Measurements from ENCODE around the gene FBXO31.

FBXO31 gene

GRCh38 chr16:87345726-87346424 lies 37.7 kb downstream of the FBXO31 start:
- Histone ChIP-seq H3K4me3 (ENCODE audit: low read length) (no peak overlapping the region), H3K4me1 (ENCODE audit: low read length) (no peaks in the 10 kb centered on the region), H4K20me1 (ENCODE audit: insufficient read depth, low read length) (no peaks in the 10 kb centered on the region; the same call in none of the 2 replicates), H3K27me3 (ENCODE audit: low read depth, low read length) (no peaks in the 10 kb centered on the region), H3K9ac (ENCODE audit: low read length) (no peak overlapping the region), H2AFZ (ENCODE audit: low read depth, low read length) (no peak overlapping the region), H3K27ac (ENCODE audit: low read length) (no peak overlapping the region), H3K79me2 (ENCODE audit: low read length) (no peaks in the 10 kb centered on the region), H3K4me2 (ENCODE audit: low read length) (no peak overlapping the region), H3K9me3 (ENCODE audit: insufficient read depth, low read length) (no peaks in the 10 kb centered on the region), H3K36me3 (replicated peaks; ENCODE audit: low read depth, low read length) (peaks cover 3% of the 10 kb centered on the region)
- TF ChIP-seq EZH2phosphoT487 (IDR thresholded peaks at IDR 0.05; ENCODE audit: low read depth) (no peak), CTCF (IDR thresholded peaks at IDR 0.05; ENCODE audit: low read depth, low read length) (no peak)

- Histone ChIP-seq H2AFZ (ENCODE audit: low read depth, low read length) (no peak overlapping the region), H3K4me3 (ENCODE audit: low read length) (no peak overlapping the region), H3K79me2 (ENCODE audit: low read length) (no peaks in the 10 kb centered on the region), H3K9ac (ENCODE audit: low read length) (no peak overlapping the region), H3K4me2 (ENCODE audit: low read length) (no peak overlapping the region), H3K9me3 (ENCODE audit: insufficient read depth, low read length) (no peaks in the 10 kb centered on the region), H3K4me1 (ENCODE audit: low read length) (no peaks in the 10 kb centered on the region), H3K27me3 (ENCODE audit: low read depth, low read length) (no peaks in the 10 kb centered on the region), H3K27ac (ENCODE audit: low read length) (no peak overlapping the region), H3K36me3 (replicated peaks; ENCODE audit: low read depth, low read length) (peaks cover 3% of the 10 kb centered on the region), H4K20me1 (ENCODE audit: insufficient read depth, low read length) (no peaks in the 10 kb centered on the region; the same call in 1 of the 2 replicates)
- no peak for TF ChIP-seq CTCF (IDR thresholded peaks at IDR 0.05; ENCODE audit: low read depth, low read length)
- no peak for TF ChIP-seq EZH2phosphoT487 (IDR thresholded peaks at IDR 0.05; ENCODE audit: low read depth)
Measured at GRCh38 chr16:87344931-87345631, 38.5 kb downstream of the FBXO31 start.

GRCh38 chr16:87344165-87344930 lies 39.2 kb downstream of the FBXO31 start:
- H3K9me3 ChIP-seq (ENCODE audit: insufficient read depth, low read length), result no peaks in the 10 kb centered on the region
- no peaks in the 10 kb centered on the region for H3K79me2 ChIP-seq (ENCODE audit: low read length)
- no peak overlapping the region for H3K4me3 ChIP-seq (ENCODE audit: low read length)
- H3K27me3 ChIP-seq (ENCODE audit: low read depth, low read length), result no peaks in the 10 kb centered on the region
- no peak overlapping the region for H3K27ac ChIP-seq (ENCODE audit: low read length)
- no peak overlapping the region for H3K9ac ChIP-seq (ENCODE audit: low read length)
- no peaks in the 10 kb centered on the region for H3K4me1 ChIP-seq (ENCODE audit: low read length)
- H2AFZ ChIP-seq (ENCODE audit: low read depth, low read length), result no peak overlapping the region
- no peaks in the 10 kb centered on the region; the same call in 1 of the 2 replicates for H4K20me1 ChIP-seq (ENCODE audit: insufficient read depth, low read length)
- no peak for TF ChIP-seq EZH2phosphoT487 (IDR thresholded peaks at IDR 0.05; ENCODE audit: low read depth)
- no peak for TF ChIP-seq CTCF (IDR thresholded peaks at IDR 0.05; ENCODE audit: low read depth, low read length)
- H3K36me3 ChIP-seq (replicated peaks; ENCODE audit: low read depth, low read length), result peaks cover 3% of the 10 kb centered on the region
- no peak overlapping the region for H3K4me2 ChIP-seq (ENCODE audit: low read length)

- Histone ChIP-seq H3K27ac (ENCODE audit: low read length) (no peak overlapping the region), H3K4me3 (ENCODE audit: low read length) (no peak overlapping the region), H3K9me3 (ENCODE audit: insufficient read depth, low read length) (no peaks in the 10 kb centered on the region), H3K36me3 (replicated peaks; ENCODE audit: low read depth, low read length) (peaks cover 3% of the 10 kb centered on the region), H3K79me2 (ENCODE audit: low read length) (no peaks in the 10 kb centered on the region), H3K4me2 (ENCODE audit: low read length) (no peak overlapping the region), H2AFZ (ENCODE audit: low read depth, low read length) (no peak overlapping the region), H3K27me3 (ENCODE audit: low read depth, low read length) (no peaks in the 10 kb centered on the region), H4K20me1 (ENCODE audit: insufficient read depth, low read length) (no peaks in the 10 kb centered on the region; the same call in 1 of the 2 replicates), H3K9ac (ENCODE audit: low read length) (no peak overlapping the region), H3K4me1 (ENCODE audit: low read length) (no peaks in the 10 kb centered on the region)
- TF ChIP-seq CTCF (IDR thresholded peaks at IDR 0.05; ENCODE audit: low read depth, low read length), result no peak
- no peak for TF ChIP-seq EZH2phosphoT487 (IDR thresholded peaks at IDR 0.05; ENCODE audit: low read depth)
Measured at GRCh38 chr16:87343753-87344050, 39.9 kb downstream of the FBXO31 start.
